HepG2 (cell line): ENCODE results near the gene MRPS5. TPM values are rescaled to one million over a fixed set of nuclear protein-coding genes. Genes with fewer than 3 reads are reported as not detected.
A peak's percentile ranks its signal among the peaks of the same experiment; 100 is the strongest.

Experiments used
- ATAD3A ChIP-seq: sonication (generic); formaldehyde crosslinking; IDR thresholded peaks from 2 replicates; pipeline ENCODE4 v1.4.0; 2020; ENCODE audit warnings: missing genetic modification reagents
- ATM ChIP-seq: fragments of 450-650 bp; IDR thresholded peaks from 2 replicates; pipeline ENCODE4 v1.7.1; 2017; ENCODE audit warnings: mild to moderate bottlenecking, borderline replicate concordance
- BRCA1 ChIP-seq: sonication (generic); formaldehyde crosslinking; IDR thresholded peaks from 2 replicates; pipeline ENCODE4 v1.4.0; 2020; ENCODE audit warnings: missing genetic modification reagents
- CEBPB ChIP-seq: IDR thresholded peaks from 2 replicates; pipeline ENCODE4 v1.6.1; 2011; ENCODE audit warnings: low read depth, low read length, improper control_type of control experiment, borderline replicate concordance
- CEBPG ChIP-seq: IDR thresholded peaks from 2 replicates; pipeline ENCODE4 v1.6.1; 2016
- CHCHD3 ChIP-seq: sonication (generic); formaldehyde crosslinking; IDR thresholded peaks from 2 replicates; pipeline ENCODE4 v1.8.0; 2022; ENCODE audit warnings: mild to moderate bottlenecking, missing genetic modification reagents, moderate library complexity
- ERF ChIP-seq: IDR thresholded peaks from 2 replicates; pipeline ENCODE4 v1.6.1; 2018; ENCODE audit warnings: missing biosample characterization, missing genetic modification reagents
- FOXK1 ChIP-seq: sonication (generic); formaldehyde crosslinking; IDR thresholded peaks from 2 replicates; pipeline ENCODE4 v1.4.0; 2020; ENCODE audit warnings: low read depth, missing genetic modification reagents, borderline replicate concordance
- LRRFIP1 ChIP-seq: sonication (generic); formaldehyde crosslinking; conservative IDR thresholded peaks from 2 replicates; pipeline ENCODE4 v1.4.0; 2020; ENCODE audit warnings: missing genetic modification reagents
- MAZ ChIP-seq, 2 experiments: sonication (generic) in 1 of 2; formaldehyde crosslinking in 1 of 2; IDR thresholded peaks; 2 replicates each; pipeline versions ENCODE4 v1.5.0 to v1.6.1; 2012 to 2020; ENCODE audit warnings: low read depth in 2 of 2, mild to moderate bottlenecking in 2 of 2, borderline replicate concordance in 1 of 2, improper control_type of control experiment in 1 of 2, low read length in 1 of 2, missing genetic modification reagents in 1 of 2, moderate library complexity in 1 of 2
- MTA1 ChIP-seq: sonication (generic); formaldehyde crosslinking; IDR thresholded peaks from 2 replicates; pipeline ENCODE4 v1.4.0; 2020; ENCODE audit warnings: missing genetic modification reagents, mild to moderate bottlenecking, borderline replicate concordance
- MXD4 ChIP-seq: IDR thresholded peaks from 2 replicates; pipeline ENCODE4 v1.6.1; 2016; ENCODE audit warnings: mild to moderate bottlenecking, missing biosample characterization, missing genetic modification reagents
- NFATC3 ChIP-seq: sonication (generic); formaldehyde crosslinking; IDR thresholded peaks from 2 replicates; pipeline ENCODE4 v1.5.1; 2020; ENCODE audit warnings: mild to moderate bottlenecking, missing genetic modification reagents
- NR2F6 ChIP-seq, 2 experiments: IDR thresholded peaks; 2 replicates each; pipeline ENCODE4 v1.6.1; 2016; ENCODE audit warnings: antibody characterized with exemption in 1 of 2, mild to moderate bottlenecking in 1 of 2
- POLR2AphosphoS5 ChIP-seq: IDR thresholded peaks from 2 replicates; pipeline ENCODE4 v1.6.1; 2012; ENCODE audit warnings: low read depth, low read length
- REXO4 ChIP-seq: sonication (generic); formaldehyde crosslinking; IDR thresholded peaks from 2 replicates; pipeline ENCODE4 v1.8.0; 2022; ENCODE audit warnings: missing genetic modification reagents, mild to moderate bottlenecking, borderline replicate concordance
- SAFB2 ChIP-seq: sonication (generic); formaldehyde crosslinking; IDR thresholded peaks from 2 replicates; pipeline ENCODE4 v1.5.1; 2020; ENCODE audit warnings: missing genetic modification reagents, low read depth, mild to moderate bottlenecking, borderline replicate concordance
- SIN3B ChIP-seq: fragments of 150-350 bp; IDR thresholded peaks from 2 replicates; pipeline ENCODE4 v1.6.1; 2014; ENCODE audit warnings: low read length
- TBX3 ChIP-seq: fragments of 450-650 bp; IDR thresholded peaks from 2 replicates; pipeline ENCODE4 v1.6.1; 2017; ENCODE audit warnings: antibody characterized with exemption, mild to moderate bottlenecking, inconsistent platforms, borderline replicate concordance
- U2AF1 ChIP-seq: fragments of 200-400 bp; formaldehyde crosslinking; optimal IDR thresholded peaks from 2 replicates; pipeline ENCODE3; 2017; ENCODE audit warnings: mild to moderate bottlenecking, low read depth, low read length
- ZBTB43 ChIP-seq: sonication (generic); formaldehyde crosslinking; conservative IDR thresholded peaks from 2 replicates; pipeline ENCODE4 v1.4.0; 2020; ENCODE audit warnings: missing genetic modification reagents
- ZFP36L1 ChIP-seq: sonication (generic); formaldehyde crosslinking; IDR thresholded peaks from 2 replicates; pipeline ENCODE4 v1.8.0; 2022; ENCODE audit warnings: mild to moderate bottlenecking, missing genetic modification reagents, moderate library complexity
- ZNF124 ChIP-seq: sonication (generic); formaldehyde crosslinking; IDR thresholded peaks from 2 replicates; pipeline ENCODE4 v1.4.0; 2020; ENCODE audit warnings: missing genetic modification reagents
- ZNF264 ChIP-seq: sonication (generic); formaldehyde crosslinking; IDR thresholded peaks from 2 replicates; pipeline ENCODE4 v1.4.0; 2020; ENCODE audit warnings: missing genetic modification reagents
- ZNF3 ChIP-seq: IDR thresholded peaks from 2 replicates; pipeline ENCODE4 v1.7.0; 2017; ENCODE audit warnings: inconsistent platforms
- ZNF350 ChIP-seq: sonication (generic); formaldehyde crosslinking; IDR thresholded peaks from 2 replicates; pipeline ENCODE4 v1.4.0; 2020; ENCODE audit warnings: mild to moderate bottlenecking, low read depth, missing genetic modification reagents, borderline replicate concordance
- ZNF777 ChIP-seq: sonication (generic); formaldehyde crosslinking; IDR thresholded peaks from 2 replicates; pipeline ENCODE4 v1.4.0; 2020; ENCODE audit warnings: missing genetic modification reagents
- ZNF784 ChIP-seq: sonication (generic); formaldehyde crosslinking; IDR thresholded peaks from 2 replicates; pipeline ENCODE4 v1.5.1; 2020; ENCODE audit warnings: missing genetic modification reagents, mild to moderate bottlenecking, borderline replicate concordance
- ZNF878 ChIP-seq: sonication (generic); formaldehyde crosslinking; IDR thresholded peaks from 2 replicates; pipeline ENCODE4 v1.8.1; 2023; ENCODE audit warnings: mild to moderate bottlenecking, missing genetic modification reagents, moderate library complexity
- polyA plus RNA-seq, 8 experiments: library from polyadenylated mRNA; depleted of rRNA in 3 of 8; stranded (reverse) in 7 of 8; unstranded in 1 of 8; fragments of >200 nt; fragmentation: Illumina TruSeq in 4 of 8; extraction: Trizol in 4 of 8; gene quantifications; 2 replicates each; pipeline versions ENCODE4 v1.2.1 to v1.2.3, GENCODE V29; 2011 to 2016; ENCODE audit warnings: low read depth in 4 of 8, missing spikeins in 1 of 8, mixed read lengths in 1 of 8; ENCODE audit not compliant: insufficient read depth in 1 of 8
- total RNA-seq, 5 experiments: library from RNA; depleted of rRNA; stranded (reverse); fragments of >200 nt; fragmentation: Illumina TruSeq; extraction: Trizol; gene quantifications; 2 replicates each; pipeline ENCODE4 v1.2.3, GENCODE V29; 2016; ENCODE audit warnings: low read depth in 1 of 5

Gene MRPS5
- total and polyA plus RNA-seq, 2 of the 13 experiments (the other 11 are each of a cell fraction or from before 2014, with no cell fraction given) = 98.8 to 134 TPM

- no peak for TF ChIP-seq ZNF784 (CRISPR knock-in tag)
- no peak for TF ChIP-seq ZNF264
- TF ChIP-seq ERF (CRISPR knock-in tag) = no peak
- no peak for TF ChIP-seq FOXK1 (CRISPR knock-in tag)
- TF ChIP-seq CHCHD3 = no peak
- no peak for TF ChIP-seq ATAD3A (CRISPR knock-in tag)
- no peak for TF ChIP-seq ZNF3 (CRISPR knock-in tag)
- no peak for TF ChIP-seq TBX3
- no peak for TF ChIP-seq LRRFIP1 (CRISPR knock-in tag)
- TF ChIP-seq U2AF1 = no peak
- TF ChIP-seq CEBPG (CRISPR knock-in tag) = no peak
- TF ChIP-seq MTA1 (CRISPR knock-in tag) = no peak
- TF ChIP-seq ZNF777 = 0 out of 2 replicates have a peak, but pooled peaks have one; percentile 45
- TF ChIP-seq POLR2AphosphoS5 = no peak
- no peak for TF ChIP-seq SIN3B
- TF ChIP-seq ATM = no peak
- TF ChIP-seq SAFB2 = no peak
- TF ChIP-seq ZNF124 (CRISPR knock-in tag) = no peak
- TF ChIP-seq REXO4 (CRISPR knock-in tag) = no peak
- no peak for TF ChIP-seq ZNF878 (CRISPR knock-in tag)
- no peak for TF ChIP-seq MAZ (IDR thresholded peaks at IDR 0.05; ENCODE audit: borderline replicate concordance, low read depth, low read length)
- TF ChIP-seq MAZ (CRISPR knock-in tag; IDR thresholded peaks at IDR 0.05; ENCODE audit: low read depth) = no peak
- TF ChIP-seq NFATC3 (CRISPR knock-in tag) = no peak
- no peak for TF ChIP-seq CEBPB
- no peak for TF ChIP-seq ZNF350 (CRISPR knock-in tag)
- no peak for TF ChIP-seq ZBTB43 (CRISPR knock-in tag)
- TF ChIP-seq ZFP36L1 (CRISPR knock-in tag) = no peak
- no peak for TF ChIP-seq BRCA1 (CRISPR knock-in tag)
- no peak for TF ChIP-seq MXD4 (CRISPR knock-in tag)
- TF ChIP-seq NR2F6 (IDR thresholded peaks at IDR 0.05) = no peak
- TF ChIP-seq NR2F6 (CRISPR knock-in tag; IDR thresholded peaks at IDR 0.05) = no peak
These were observed 60.5 kb downstream of the MRPS5 start (continued) for GRCh38 chr2:95061119-95061512.
